DMS79 treated with DMSO at 0.1 percent for 48 hours (cell line): ENCODE results near the gene RABGAP1.

ENCODE experiments used
- DNase-seq: peaks from one replicate; lab custom pipeline; 2025; lab: John Stamatoyannopoulos, UW

Gene RABGAP1

DNA sequence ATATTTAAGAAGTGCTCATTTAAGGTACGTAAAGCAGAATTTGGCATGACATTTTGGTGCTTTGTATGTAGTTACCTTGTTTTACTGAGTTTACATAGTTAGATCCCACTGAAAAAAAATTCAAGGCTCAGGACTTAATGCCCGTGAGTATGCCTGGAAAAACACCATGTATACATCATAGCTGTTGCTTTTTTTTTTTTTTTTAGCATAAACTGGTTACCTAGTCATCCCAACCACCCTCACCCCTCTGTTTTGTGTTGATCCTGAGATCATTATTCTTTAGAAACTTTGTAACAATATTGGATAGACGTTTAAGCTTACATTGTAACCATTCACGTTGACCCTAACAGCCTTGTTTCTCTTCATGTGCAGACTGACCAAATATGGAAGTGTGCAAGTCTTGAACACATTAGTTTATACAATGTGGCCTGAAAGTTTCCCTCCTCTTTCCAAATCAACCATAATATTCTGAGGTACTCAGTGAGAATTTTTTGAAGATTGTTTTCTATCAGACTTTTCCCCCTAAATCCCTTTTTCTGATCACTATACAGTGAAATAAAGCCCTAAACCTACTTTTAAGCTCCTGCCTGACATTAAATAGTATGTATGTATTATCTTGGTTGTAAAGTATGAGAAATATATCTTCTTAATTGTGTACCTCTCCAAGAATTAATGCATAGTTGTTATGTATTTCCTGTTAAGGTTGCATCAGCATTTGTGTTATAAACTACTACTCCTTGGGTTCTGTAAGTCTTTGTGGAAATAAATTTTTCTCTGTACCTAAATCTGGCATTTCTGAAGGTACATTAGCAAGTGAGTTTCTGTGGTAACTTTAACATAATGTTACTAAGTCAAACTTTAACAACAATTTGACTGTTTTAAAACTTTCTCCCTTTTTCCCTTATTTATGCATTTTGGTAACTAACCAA is 4.4 kb downstream of the RABGAP1 start:
- DNase-seq: no peak

DNA sequence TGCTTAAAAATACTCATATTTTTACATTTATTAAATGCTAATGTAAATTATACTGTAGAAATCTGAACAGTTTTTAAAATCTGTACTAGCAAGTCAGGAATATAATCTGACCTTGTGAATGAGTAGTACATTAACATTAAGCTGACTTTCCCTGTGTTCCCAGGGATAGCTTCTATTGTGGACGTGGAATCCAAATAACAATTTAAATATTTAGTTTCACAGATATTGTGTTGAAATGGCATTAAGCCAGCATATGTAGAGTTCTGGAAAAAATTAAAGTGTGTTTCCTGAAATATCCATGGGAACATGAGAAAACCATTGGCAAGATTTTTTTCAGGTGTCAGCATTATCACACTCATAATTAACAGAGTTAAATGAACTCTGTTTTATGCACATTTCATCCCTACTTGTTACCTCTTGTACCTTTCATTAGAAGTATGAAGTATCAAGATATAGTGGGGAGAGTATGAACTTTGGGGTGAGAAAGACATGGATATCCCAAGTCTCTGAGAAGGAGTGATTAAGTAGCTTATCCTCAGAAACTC is 5.7 kb downstream of the RABGAP1 start:
- DNase-seq: no peak

- DNase-seq: no peak
These were observed 7.5 kb downstream of the RABGAP1 start for GRCh38 chr9:122948313-122948712.

GRCh38 chr9:122949696-122950095 is 8.9 kb downstream of the RABGAP1 start:
- DNase-seq: no peak

DNA sequence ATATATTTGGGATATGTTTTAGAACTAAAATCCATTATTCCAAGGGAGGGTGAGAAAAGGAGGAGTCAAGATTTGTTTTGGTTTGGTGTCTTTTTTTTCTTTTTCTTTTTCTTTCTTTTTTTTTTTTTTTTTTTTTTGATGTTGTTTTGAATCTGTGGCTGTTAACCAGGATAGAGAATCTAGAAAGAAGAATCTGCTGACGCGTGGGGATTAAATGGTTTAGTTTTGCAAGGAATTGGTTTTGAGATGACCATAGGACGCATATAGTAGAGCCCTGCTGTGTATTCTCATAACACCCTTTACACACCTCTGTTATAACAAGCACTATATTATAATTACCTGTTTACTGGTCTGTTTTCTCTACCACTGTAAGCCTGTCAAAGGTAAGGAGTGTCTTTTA is 9.4 kb downstream of the RABGAP1 start:
- DNase-seq: no peak

DNA sequence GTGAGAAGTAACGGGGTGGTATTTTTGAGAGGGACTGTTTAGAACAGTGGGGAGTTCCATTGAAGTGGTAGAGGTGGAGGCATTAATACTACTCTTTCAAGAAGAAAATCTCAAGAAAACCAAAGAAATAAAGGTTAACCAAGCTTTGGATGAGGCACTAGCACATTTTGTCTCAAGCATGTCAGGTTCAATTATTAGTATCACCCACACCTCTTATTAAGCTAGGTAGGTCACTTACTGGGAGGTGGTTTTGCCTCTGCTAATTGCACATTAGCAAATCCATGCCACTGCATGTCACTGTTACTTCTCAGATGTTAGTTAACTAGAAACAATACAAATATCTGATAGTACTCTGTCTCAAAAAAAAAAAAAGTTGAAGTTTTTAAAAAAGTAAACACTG is 10.2 kb downstream of the RABGAP1 start:
- no peak for DNase-seq

- no peak for DNase-seq
These were observed 13.5 kb downstream of the RABGAP1 start for GRCh38 chr9:122954253-122954691.

DNA sequence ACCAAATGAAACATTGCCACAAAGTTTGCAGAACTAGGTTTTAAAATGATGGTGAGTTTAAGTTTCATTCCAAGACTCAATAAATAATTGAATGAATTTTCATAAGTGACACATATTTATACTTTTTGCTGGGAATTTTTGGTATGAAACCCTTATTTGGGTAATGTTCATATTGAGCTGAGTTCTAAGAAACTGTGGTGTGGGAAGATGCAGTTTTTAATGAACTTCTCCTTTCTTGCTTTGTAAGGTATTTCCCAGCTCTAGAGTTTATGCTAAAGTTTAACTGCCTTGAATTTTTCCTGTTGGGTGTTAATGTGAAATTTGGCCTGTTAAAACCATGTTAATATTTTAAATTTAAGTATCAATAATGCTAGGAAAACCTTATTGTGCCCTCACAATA is 15.1 kb downstream of the RABGAP1 start:
- no peak for DNase-seq

DNA sequence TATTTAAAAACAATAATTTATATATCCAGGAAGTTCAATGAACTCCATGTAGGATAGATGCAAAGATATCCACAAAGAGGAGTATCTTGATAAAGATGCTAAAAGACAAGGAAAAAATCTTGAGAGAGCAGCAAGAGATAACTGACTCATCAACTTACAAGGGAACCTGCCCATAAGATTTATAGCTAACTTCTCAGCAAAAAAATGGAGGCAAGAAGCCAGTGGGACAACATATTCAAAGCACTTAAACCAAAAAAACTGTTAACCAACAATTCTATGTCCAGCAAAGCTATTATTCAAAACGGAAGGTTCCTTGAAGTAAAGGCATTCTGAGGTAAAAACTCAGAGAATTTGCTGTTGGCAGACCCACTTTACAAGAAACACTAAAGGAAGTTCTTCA is 20.3 kb downstream of the RABGAP1 start:
- DNase-seq: no peak

DNA sequence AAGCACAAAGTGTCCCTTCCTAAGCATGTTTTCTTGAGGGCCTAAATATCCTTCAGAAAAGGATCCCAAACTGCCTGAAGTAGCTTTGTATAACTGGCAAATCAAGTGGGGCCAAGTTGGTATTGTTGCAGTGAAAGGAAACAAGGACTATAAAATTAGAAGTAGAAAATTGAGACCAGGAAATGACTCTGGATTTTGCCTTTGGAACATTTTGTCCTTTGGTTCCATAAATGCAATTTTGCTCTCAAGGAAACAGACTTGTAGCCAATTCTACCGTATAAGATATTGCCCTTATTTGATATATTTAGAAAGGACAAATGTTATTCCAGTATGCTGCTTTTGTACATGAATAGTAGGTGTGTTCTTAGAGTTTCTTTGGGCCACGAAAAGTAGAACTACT is 34.4 kb downstream of the RABGAP1 start:
- DNase-seq: no peak

- no peak for DNase-seq
These were observed 37.8 kb downstream of the RABGAP1 start for GRCh38 chr9:122978601-122979000.

- DNase-seq: no peak
These were observed 45.2 kb downstream of the RABGAP1 start for GRCh38 chr9:122986010-122986409.

DNA sequence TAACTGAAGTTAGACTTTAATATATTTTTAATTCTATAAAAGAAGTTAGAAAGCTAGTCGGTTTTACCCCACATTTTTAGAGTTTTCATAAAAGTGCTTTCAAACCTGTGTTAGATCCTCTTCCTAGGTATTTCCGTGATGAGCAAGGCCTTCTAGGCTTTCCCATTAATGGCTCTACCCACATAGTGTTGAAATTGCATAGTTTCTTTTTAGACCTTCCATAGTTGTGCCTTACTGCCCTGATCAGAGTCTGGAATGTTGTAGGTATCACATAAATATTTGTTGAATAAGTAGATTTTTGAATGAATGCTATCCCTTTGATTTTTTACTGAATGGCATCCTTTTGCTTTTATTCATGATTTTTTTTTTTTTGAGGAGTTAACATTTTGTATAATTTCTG is 47.3 kb downstream of the RABGAP1 start:
- DNase-seq: no peak

DNA sequence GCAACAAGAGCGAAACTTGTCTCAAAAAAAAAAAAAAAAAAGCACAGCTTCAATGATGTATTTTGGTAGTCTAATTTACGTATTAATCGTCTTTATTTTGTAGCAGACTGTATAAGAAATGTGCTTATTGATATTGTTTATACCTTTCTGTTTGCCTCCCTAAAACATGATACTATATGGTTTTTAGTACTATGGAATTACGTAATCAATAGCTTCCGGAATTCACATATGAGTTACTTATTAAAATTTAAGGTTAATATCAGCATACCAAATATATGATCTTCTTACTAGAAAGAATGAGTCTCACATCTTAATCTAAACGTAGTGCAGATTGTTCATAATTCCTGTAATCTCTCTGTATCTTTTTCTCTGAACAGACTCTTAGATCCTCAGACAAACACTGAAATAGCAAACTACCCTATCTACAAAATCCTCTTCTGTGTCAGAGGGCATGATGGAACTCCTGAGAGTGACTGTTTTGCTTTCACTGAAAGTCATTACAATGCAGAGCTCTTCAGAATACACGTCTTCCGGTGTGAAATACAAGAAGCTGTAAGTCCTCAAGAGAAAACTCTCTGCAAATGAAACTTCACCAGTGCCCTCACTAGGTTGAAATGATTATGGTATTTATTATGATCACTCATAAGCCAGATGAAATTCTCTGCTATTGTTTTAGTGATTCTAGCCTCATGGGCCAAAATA is 48.3 kb downstream of the RABGAP1 start:
- DNase-seq: no peak

- no peak for DNase-seq
These were observed 50.6 kb downstream of the RABGAP1 start for GRCh38 chr9:122991370-122991830.

GRCh38 chr9:122996586-122996985 is 55.8 kb downstream of the RABGAP1 start:
- no peak for DNase-seq

GRCh38 chr9:122998448-122998847 is 57.6 kb downstream of the RABGAP1 start:
- DNase-seq: no peak

GRCh38 chr9:123000371-123001068 is 59.7 kb downstream of the RABGAP1 start:
- DNase-seq: no peak

GRCh38 chr9:123002754-123003153 is 61.9 kb downstream of the RABGAP1 start:
- DNase-seq: no peak

GRCh38 chr9:123003466-123003865 is 62.6 kb downstream of the RABGAP1 start:
- DNase-seq: no peak

- no peak for DNase-seq
These were observed 65.1 kb downstream of the RABGAP1 start for GRCh38 chr9:123005964-123006363.

- DNase-seq: no peak
These were observed 66.4 kb downstream of the RABGAP1 start for GRCh38 chr9:123007269-123007668.
